HepG2 (cell line): Measurements from ENCODE around the gene ZNF540. TPM values are rescaled to one million over a fixed set of nuclear protein-coding genes. Genes with fewer than 3 reads are reported as not detected.

Experiments
- ATAD3A ChIP-seq: sonication (generic); formaldehyde crosslinking; IDR thresholded peaks from 2 replicates; pipeline ENCODE4 v1.4.0; 2020; ENCODE audit warnings: missing genetic modification reagents
- CBX5 ChIP-seq: sonication (generic); formaldehyde crosslinking; IDR thresholded peaks from 2 replicates; pipeline ENCODE4 v1.4.0; 2020; ENCODE audit warnings: missing genetic modification reagents, borderline replicate concordance
- DR1 ChIP-seq: sonication (generic); formaldehyde crosslinking; IDR thresholded peaks from 2 replicates; pipeline ENCODE4 v1.8.0; 2021; ENCODE audit warnings: mild to moderate bottlenecking, missing genetic modification reagents, inconsistent platforms
- FOXA1 ChIP-seq, 2 experiments: fragments of 450-650 bp in 1 of 2; sonication (generic) in 1 of 2; formaldehyde crosslinking in 1 of 2; IDR thresholded peaks; 2 replicates each; pipeline versions ENCODE4 v1.4.0 to v1.6.1; 2016 to 2020; ENCODE audit warnings: missing genetic modification reagents in 1 of 2
- FOXP1 ChIP-seq, 2 experiments: fragments of 450-650 bp in 1 of 2; IDR thresholded peaks; 2 replicates each; pipeline ENCODE4 v1.6.1; 2017 to 2018; ENCODE audit warnings: antibody characterized with exemption in 1 of 2
- HNF4G ChIP-seq, 2 experiments: sonication (generic) in 1 of 2; formaldehyde crosslinking in 1 of 2; IDR thresholded peaks; 2 replicates each; pipeline versions ENCODE4 v1.4.0 to v1.6.1; 2011 to 2020; ENCODE audit warnings: borderline replicate concordance in 2 of 2, low read depth in 2 of 2, mild to moderate bottlenecking in 2 of 2, low read length in 1 of 2, missing genetic modification reagents in 1 of 2, moderate library complexity in 1 of 2
- MTA1 ChIP-seq: sonication (generic); formaldehyde crosslinking; IDR thresholded peaks from 2 replicates; pipeline ENCODE4 v1.4.0; 2020; ENCODE audit warnings: missing genetic modification reagents, mild to moderate bottlenecking, borderline replicate concordance
- MZF1 ChIP-seq: sonication (generic); formaldehyde crosslinking; IDR thresholded peaks from 2 replicates; pipeline ENCODE4 v1.8.1; 2023; ENCODE audit warnings: mild to moderate bottlenecking, missing genetic modification reagents, borderline replicate concordance
- NCOA5 ChIP-seq: sonication (generic); formaldehyde crosslinking; IDR thresholded peaks from 2 replicates; pipeline ENCODE4 v1.4.0; 2020; ENCODE audit warnings: missing genetic modification reagents
- NONO ChIP-seq, 2 experiments: fragments of 450-650 bp in 1 of 2; sonication (generic) in 1 of 2; formaldehyde crosslinking in 1 of 2; IDR thresholded peaks in 1 of 2; conservative IDR thresholded peaks in 1 of 2; 2 replicates each; pipeline versions ENCODE4 v1.6.1 to v1.8.0; 2017 to 2022; ENCODE audit warnings: mild to moderate bottlenecking in 1 of 2, missing genetic modification reagents in 1 of 2, moderate library complexity in 1 of 2
- PHF21A ChIP-seq: sonication (generic); formaldehyde crosslinking; IDR thresholded peaks from 2 replicates; pipeline ENCODE4 v1.5.0; 2020; ENCODE audit warnings: mild to moderate bottlenecking, missing genetic modification reagents
- SAP130 ChIP-seq: IDR thresholded peaks from 2 replicates; pipeline ENCODE4 v1.6.1; 2016; ENCODE audit warnings: low read depth
- TEAD2 ChIP-seq: sonication (generic); formaldehyde crosslinking; IDR thresholded peaks from 2 replicates; pipeline ENCODE4 v1.9.0; 2021; ENCODE audit warnings: missing genetic modification reagents
- YY1 ChIP-seq: IDR thresholded peaks from 2 replicates; pipeline ENCODE4 v1.6.1; 2011; ENCODE audit warnings: low read length, low read depth, moderate library complexity, mild to moderate bottlenecking; ENCODE audit not compliant: insufficient read depth, insufficient replicate concordance
- ZFP62 ChIP-seq: sonication (generic); formaldehyde crosslinking; IDR thresholded peaks from 2 replicates; pipeline ENCODE4 v1.4.0; 2020; ENCODE audit warnings: missing genetic modification reagents
- ZFP82 ChIP-seq: sonication (generic); formaldehyde crosslinking; IDR thresholded peaks from 2 replicates; pipeline ENCODE4 v1.5.1; 2020; ENCODE audit warnings: mild to moderate bottlenecking, missing genetic modification reagents, borderline replicate concordance
- ZNF30 ChIP-seq: sonication (generic); formaldehyde crosslinking; IDR thresholded peaks from 2 replicates; pipeline ENCODE4 v1.5.0; 2020; ENCODE audit warnings: mild to moderate bottlenecking, missing genetic modification reagents
- ZNF546 ChIP-seq: sonication (generic); formaldehyde crosslinking; conservative IDR thresholded peaks from 2 replicates; pipeline ENCODE4 v1.8.1; 2023; ENCODE audit warnings: mild to moderate bottlenecking, missing genetic modification reagents
- ZNF607 ChIP-seq: sonication (generic); formaldehyde crosslinking; IDR thresholded peaks from 2 replicates; pipeline ENCODE4 v1.5.1; 2020; ENCODE audit warnings: missing genetic modification reagents, mild to moderate bottlenecking, borderline replicate concordance
- ZNF749 ChIP-seq: sonication (generic); formaldehyde crosslinking; IDR thresholded peaks from 2 replicates; pipeline ENCODE4 v1.8.0; 2022; ENCODE audit warnings: mild to moderate bottlenecking, missing genetic modification reagents, moderate library complexity, borderline replicate concordance
- ZSCAN12 ChIP-seq: sonication (generic); formaldehyde crosslinking; IDR thresholded peaks from 2 replicates; pipeline ENCODE4 v1.9.0; 2021; ENCODE audit warnings: mild to moderate bottlenecking, missing genetic modification reagents
- polyA plus RNA-seq, 8 experiments: library from polyadenylated mRNA; depleted of rRNA in 3 of 8; stranded (reverse) in 7 of 8; unstranded in 1 of 8; fragments of >200 nt; fragmentation: Illumina TruSeq in 4 of 8; extraction: Trizol in 4 of 8; gene quantifications; 2 replicates each; pipeline versions ENCODE4 v1.2.1 to v1.2.3, GENCODE V29; 2011 to 2016; ENCODE audit warnings: low read depth in 4 of 8, missing spikeins in 1 of 8, mixed read lengths in 1 of 8; ENCODE audit not compliant: insufficient read depth in 1 of 8
- total RNA-seq, 5 experiments: library from RNA; depleted of rRNA; stranded (reverse); fragments of >200 nt; fragmentation: Illumina TruSeq; extraction: Trizol; gene quantifications; 2 replicates each; pipeline ENCODE4 v1.2.3, GENCODE V29; 2016; ENCODE audit warnings: low read depth in 1 of 5
- TF ChIP-seq, protein P1 (sequence below): sonication (generic); formaldehyde crosslinking; IDR thresholded peaks from 2 replicates; pipeline ENCODE4 v1.8.0; 2022; ENCODE audit warnings: low read depth, missing genetic modification reagents
- TF ChIP-seq, protein P2 (sequence below): sonication (generic); formaldehyde crosslinking; IDR thresholded peaks from 2 replicates; pipeline ENCODE4 v1.9.0; 2021; ENCODE audit warnings: mild to moderate bottlenecking, missing genetic modification reagents

ZNF540 gene
- total and polyA plus RNA-seq, 2 of the 13 experiments (the other 11 are each of a cell fraction or from before 2014, with no cell fraction given): 0.21 to 0.40 TPM

DNA sequence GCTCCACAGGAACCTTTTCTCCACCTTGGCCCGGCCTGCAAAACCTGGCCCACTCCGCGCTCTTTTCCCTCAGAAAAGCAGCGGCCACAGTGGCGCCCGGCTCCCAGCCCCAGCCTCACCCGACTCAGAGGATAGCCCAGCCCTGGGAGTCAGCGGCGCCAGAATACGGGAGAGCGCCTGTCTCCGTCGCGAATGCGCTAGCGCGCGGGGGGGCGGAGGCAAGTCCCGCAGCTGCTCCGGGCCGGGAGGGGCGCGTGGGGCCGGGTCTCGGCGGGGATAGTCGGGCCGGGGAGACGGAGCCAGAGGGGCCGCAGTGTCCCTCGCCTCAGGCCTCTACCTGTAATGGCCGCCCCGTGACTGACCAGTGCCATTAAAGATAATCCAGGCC lies 60.6 kb downstream of the ZNF540 start, which contains the start of gene ZFP30 (continued):
- TF ChIP-seq, protein P1, sequence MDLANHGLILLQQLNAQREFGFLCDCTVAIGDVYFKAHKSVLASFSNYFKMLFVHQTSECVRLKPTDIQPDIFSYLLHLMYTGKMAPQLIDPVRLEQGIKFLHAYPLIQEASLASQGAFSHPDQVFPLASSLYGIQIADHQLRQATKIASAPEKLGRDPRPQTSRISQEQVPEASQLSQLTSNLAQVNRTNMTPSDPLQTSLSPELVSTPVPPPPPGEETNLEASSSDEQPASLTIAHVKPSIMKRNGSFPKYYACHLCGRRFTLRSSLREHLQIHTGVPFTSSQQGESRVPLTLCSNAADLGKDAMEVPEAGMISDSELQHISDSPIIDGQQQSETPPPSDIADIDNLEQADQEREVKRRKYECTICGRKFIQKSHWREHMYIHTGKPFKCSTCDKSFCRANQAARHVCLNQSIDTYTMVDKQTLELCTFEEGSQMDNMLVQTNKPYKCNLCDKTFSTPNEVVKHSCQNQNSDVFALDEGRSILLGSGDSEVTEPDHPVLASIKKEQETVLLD (CRISPR knock-in tag): 0 out of 2 replicates have a peak, but pooled peaks have one; percentile 45
- peak; percentile 77; the same call in 1 of the 2 replicates for TF ChIP-seq ZFP82 (CRISPR knock-in tag)
- no peak for TF ChIP-seq ZNF749 (CRISPR knock-in tag)
- TF ChIP-seq NCOA5 (CRISPR knock-in tag): no peak
- TF ChIP-seq YY1: peak; percentile 82
- TF ChIP-seq PHF21A: 0 out of 2 replicates have a peak, but pooled peaks have one; percentile 12
- TF ChIP-seq ZNF607 (CRISPR knock-in tag): peak; percentile 42
- no peak for TF ChIP-seq FOXA1 (IDR thresholded peaks at IDR 0.05)
- TF ChIP-seq FOXA1 (CRISPR knock-in tag; IDR thresholded peaks at IDR 0.05): no peak; the same call in 1 of the 2 replicates
- TF ChIP-seq ZNF546 (CRISPR knock-in tag): 0 out of 2 replicates have a peak, but pooled peaks have one; percentile 53
- TF ChIP-seq TEAD2 (CRISPR knock-in tag): no peak
- TF ChIP-seq ZSCAN12: no peak
- no peak for TF ChIP-seq HNF4G (IDR thresholded peaks at IDR 0.05; ENCODE audit: borderline replicate concordance, low read depth, low read length)
- TF ChIP-seq HNF4G (CRISPR knock-in tag; IDR thresholded peaks at IDR 0.05; ENCODE audit: borderline replicate concordance, low read depth): no peak
- no peak; the same call in 1 of the 2 replicates for TF ChIP-seq MTA1 (CRISPR knock-in tag)
- TF ChIP-seq, protein P2, sequence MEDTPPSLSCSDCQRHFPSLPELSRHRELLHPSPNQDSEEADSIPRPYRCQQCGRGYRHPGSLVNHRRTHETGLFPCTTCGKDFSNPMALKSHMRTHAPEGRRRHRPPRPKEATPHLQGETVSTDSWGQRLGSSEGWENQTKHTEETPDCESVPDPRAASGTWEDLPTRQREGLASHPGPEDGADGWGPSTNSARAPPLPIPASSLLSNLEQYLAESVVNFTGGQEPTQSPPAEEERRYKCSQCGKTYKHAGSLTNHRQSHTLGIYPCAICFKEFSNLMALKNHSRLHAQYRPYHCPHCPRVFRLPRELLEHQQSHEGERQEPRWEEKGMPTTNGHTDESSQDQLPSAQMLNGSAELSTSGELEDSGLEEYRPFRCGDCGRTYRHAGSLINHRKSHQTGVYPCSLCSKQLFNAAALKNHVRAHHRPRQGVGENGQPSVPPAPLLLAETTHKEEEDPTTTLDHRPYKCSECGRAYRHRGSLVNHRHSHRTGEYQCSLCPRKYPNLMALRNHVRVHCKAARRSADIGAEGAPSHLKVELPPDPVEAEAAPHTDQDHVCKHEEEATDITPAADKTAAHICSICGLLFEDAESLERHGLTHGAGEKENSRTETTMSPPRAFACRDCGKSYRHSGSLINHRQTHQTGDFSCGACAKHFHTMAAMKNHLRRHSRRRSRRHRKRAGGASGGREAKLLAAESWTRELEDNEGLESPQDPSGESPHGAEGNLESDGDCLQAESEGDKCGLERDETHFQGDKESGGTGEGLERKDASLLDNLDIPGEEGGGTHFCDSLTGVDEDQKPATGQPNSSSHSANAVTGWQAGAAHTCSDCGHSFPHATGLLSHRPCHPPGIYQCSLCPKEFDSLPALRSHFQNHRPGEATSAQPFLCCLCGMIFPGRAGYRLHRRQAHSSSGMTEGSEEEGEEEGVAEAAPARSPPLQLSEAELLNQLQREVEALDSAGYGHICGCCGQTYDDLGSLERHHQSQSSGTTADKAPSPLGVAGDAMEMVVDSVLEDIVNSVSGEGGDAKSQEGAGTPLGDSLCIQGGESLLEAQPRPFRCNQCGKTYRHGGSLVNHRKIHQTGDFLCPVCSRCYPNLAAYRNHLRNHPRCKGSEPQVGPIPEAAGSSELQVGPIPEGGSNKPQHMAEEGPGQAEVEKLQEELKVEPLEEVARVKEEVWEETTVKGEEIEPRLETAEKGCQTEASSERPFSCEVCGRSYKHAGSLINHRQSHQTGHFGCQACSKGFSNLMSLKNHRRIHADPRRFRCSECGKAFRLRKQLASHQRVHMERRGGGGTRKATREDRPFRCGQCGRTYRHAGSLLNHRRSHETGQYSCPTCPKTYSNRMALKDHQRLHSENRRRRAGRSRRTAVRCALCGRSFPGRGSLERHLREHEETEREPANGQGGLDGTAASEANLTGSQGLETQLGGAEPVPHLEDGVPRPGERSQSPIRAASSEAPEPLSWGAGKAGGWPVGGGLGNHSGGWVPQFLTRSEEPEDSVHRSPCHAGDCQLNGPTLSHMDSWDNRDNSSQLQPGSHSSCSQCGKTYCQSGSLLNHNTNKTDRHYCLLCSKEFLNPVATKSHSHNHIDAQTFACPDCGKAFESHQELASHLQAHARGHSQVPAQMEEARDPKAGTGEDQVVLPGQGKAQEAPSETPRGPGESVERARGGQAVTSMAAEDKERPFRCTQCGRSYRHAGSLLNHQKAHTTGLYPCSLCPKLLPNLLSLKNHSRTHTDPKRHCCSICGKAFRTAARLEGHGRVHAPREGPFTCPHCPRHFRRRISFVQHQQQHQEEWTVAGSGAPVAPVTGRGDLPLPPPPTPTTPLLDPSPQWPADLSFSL (CRISPR knock-in tag): no peak; the same call in 1 of the 2 replicates
- TF ChIP-seq SAP130 (CRISPR knock-in tag): 0 out of 2 replicates have a peak, but pooled peaks have one; percentile 19
- TF ChIP-seq NONO (IDR thresholded peaks at IDR 0.05): no peak
- peak; percentile 69; the same call in 1 of the 2 replicates for TF ChIP-seq NONO (CRISPR knock-in tag; conservative IDR thresholded peaks at IDR 0.05)
- TF ChIP-seq DR1 (CRISPR knock-in tag): 0 out of 2 replicates have a peak, but pooled peaks have one; percentile 22
- no peak for TF ChIP-seq ZFP62 (CRISPR knock-in tag)
- no peak for TF ChIP-seq ATAD3A (CRISPR knock-in tag)
- TF ChIP-seq ZNF30 (CRISPR knock-in tag): peak; percentile 56; the same call in 1 of the 2 replicates
- no peak for TF ChIP-seq FOXP1 (IDR thresholded peaks at IDR 0.05)
- no peak for TF ChIP-seq FOXP1 (CRISPR knock-in tag; IDR thresholded peaks at IDR 0.05)
- no peak for TF ChIP-seq MZF1 (CRISPR knock-in tag)
- TF ChIP-seq CBX5 (CRISPR knock-in tag): no peak
